IPS-15b (cell line): ENCODE results near the gene HDAC11.

ENCODE experiments used
- H3K27me3 ChIP-seq: one replicate; pipeline ENCODE4 v1.6.1; 2013; ENCODE audit warnings: low read length; ENCODE audit not compliant: control insufficient read depth, insufficient read depth
- H3K36me3 ChIP-seq: one replicate; pipeline ENCODE4 v1.6.1; 2013; ENCODE audit warnings: low read length; ENCODE audit not compliant: control insufficient read depth, insufficient read depth
- H3K4me1 ChIP-seq: one replicate; pipeline ENCODE4 v1.6.1; 2013; ENCODE audit warnings: mild to moderate bottlenecking, low read length; ENCODE audit not compliant: control insufficient read depth, insufficient read depth
- H3K4me3 ChIP-seq: one replicate; pipeline ENCODE4 v1.5.1; 2013; ENCODE audit warnings: low read depth, low read length
- H3K9ac ChIP-seq: one replicate; pipeline ENCODE4 v1.6.1; 2013; ENCODE audit warnings: low read depth, mild to moderate bottlenecking, low read length
- H3K9me3 ChIP-seq: one replicate; pipeline ENCODE4 v1.6.1; 2013; ENCODE audit warnings: mild to moderate bottlenecking, low read length; ENCODE audit not compliant: control insufficient read depth, insufficient read depth

HDAC11 gene

DNA sequence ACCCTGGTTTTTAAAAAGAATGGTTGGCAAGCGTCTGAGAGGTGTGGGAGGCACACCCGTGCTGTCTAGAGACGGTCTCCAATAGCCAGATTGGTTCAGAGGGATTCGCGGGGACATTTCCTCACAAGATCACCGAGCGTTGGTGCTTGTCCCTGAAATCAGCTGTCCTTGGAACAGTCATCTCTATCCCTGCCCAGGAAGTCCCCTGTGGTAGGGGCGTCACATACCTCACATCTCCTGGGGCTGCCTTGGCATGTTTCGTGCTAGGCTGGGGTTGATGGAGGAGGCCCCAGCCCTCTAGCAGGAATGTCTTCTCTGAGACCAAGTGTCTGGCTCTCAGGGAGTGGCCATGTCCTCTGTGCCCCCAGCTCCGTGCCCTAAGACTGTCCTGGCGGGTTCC, 75.6 kb downstream of the HDAC11 start:
- no peaks in the 10 kb centered on the region for H3K36me3 ChIP-seq
- no peak overlapping the region for H3K9ac ChIP-seq
- H3K27me3 ChIP-seq, result no peaks in the 10 kb centered on the region
- H3K4me3 ChIP-seq, result no peak overlapping the region
- H3K4me1 ChIP-seq, result no peaks in the 10 kb centered on the region
- H3K9me3 ChIP-seq, result no peaks in the 10 kb centered on the region
